WERI-Rb-1 (cell line): ENCODE measurements around the gene GET3.

Source experiments
- DNase-seq: peaks from one replicate; pipeline ENCODE4 v3.0.0-alpha.2; 2020
- H3K27ac ChIP-seq: fragments of 250-450 bp; sonication (Bioruptor Pico); 2 replicates; pipeline ENCODE4 v1.5.1; 2020; ENCODE audit warnings: mild to moderate bottlenecking, moderate library complexity
- H3K27me3 ChIP-seq: fragments of 250-450 bp; sonication (Bioruptor Pico); 2 replicates; pipeline ENCODE4 v1.5.1; 2021; ENCODE audit warnings: mild to moderate bottlenecking, low read depth, moderate library complexity; ENCODE audit not compliant: insufficient read depth, severe bottlenecking
- H3K36me3 ChIP-seq: fragments of 250-450 bp; sonication (Bioruptor Pico); 2 replicates; pipeline ENCODE4 v1.5.1; 2020; ENCODE audit warnings: mild to moderate bottlenecking, moderate library complexity
- H3K4me3 ChIP-seq: 2 replicates; pipeline ENCODE4 v1.5.1; 2011; ENCODE audit warnings: low read depth, mild to moderate bottlenecking, control low read depth, low read length
- H3K9me3 ChIP-seq: fragments of 250-450 bp; sonication (Bioruptor Pico); 2 replicates; pipeline ENCODE4 v1.5.1; 2021; ENCODE audit warnings: mild to moderate bottlenecking, moderate library complexity; ENCODE audit not compliant: severe bottlenecking
- CTCF ChIP-seq: IDR thresholded peaks from 2 replicates; pipeline ENCODE4 v1.5.1; 2011; ENCODE audit warnings: low read depth, mild to moderate bottlenecking, control low read depth, inconsistent platforms, low read length

Gene GET3

GRCh38 chr19:12791345-12792050, 54.2 kb downstream of the GET3 start, which contains the start of gene JUNB:
JUNB (plus strand) TSS chr19:12791486; CDS start chr19:12791772, 286 bp downstream.
- Histone ChIP-seq H3K36me3 (no peaks in the 10 kb centered on the region; the same call in 1 of the 2 replicates), H3K27ac (peak within 1 kb of the TSS; percentile 96), H3K27me3 (no peaks in the 10 kb centered on the region), H3K9me3 (no peaks in the 10 kb centered on the region), H3K4me3 (peak within 1 kb of the TSS; percentile 81)
- TF ChIP-seq CTCF = no peak
- peak; percentile 95 for DNase-seq

- peak; percentile 70 for DNase-seq
- Histone ChIP-seq H3K27ac (peak overlapping the region; percentile 83), H3K36me3 (peaks cover 5% of the 10 kb centered on the region), H3K27me3 (no peaks in the 10 kb centered on the region), H3K9me3 (no peaks in the 10 kb centered on the region), H3K4me3 (peak overlapping the region; percentile 81)
- TF ChIP-seq CTCF = no peak
These were observed 55.0 kb downstream of the GET3 start for GRCh38 chr19:12792051-12792852.

DNA sequence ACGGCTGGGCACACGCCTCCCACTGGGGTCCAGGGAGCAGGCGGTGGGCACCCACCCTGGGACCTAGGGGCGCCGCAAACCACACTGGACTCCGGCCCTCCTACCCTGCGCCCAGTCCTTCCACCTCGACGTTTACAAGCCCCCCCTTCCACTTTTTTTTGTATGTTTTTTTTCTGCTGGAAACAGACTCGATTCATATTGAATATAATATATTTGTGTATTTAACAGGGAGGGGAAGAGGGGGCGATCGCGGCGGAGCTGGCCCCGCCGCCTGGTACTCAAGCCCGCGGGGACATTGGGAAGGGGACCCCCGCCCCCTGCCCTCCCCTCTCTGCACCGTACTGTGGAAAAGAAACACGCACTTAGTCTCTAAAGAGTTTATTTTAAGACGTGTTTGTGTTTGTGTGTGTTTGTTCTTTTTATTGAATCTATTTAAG, 55.6 kb downstream of the GET3 start:
- no peak for TF ChIP-seq CTCF
- Histone ChIP-seq H3K36me3 (peaks cover 5% of the 10 kb centered on the region), H3K27me3 (no peaks in the 10 kb centered on the region), H3K27ac (peak overlapping the region; percentile 83), H3K9me3 (no peaks in the 10 kb centered on the region), H3K4me3 (peak overlapping the region; percentile 81)
- no peak for DNase-seq

DNA sequence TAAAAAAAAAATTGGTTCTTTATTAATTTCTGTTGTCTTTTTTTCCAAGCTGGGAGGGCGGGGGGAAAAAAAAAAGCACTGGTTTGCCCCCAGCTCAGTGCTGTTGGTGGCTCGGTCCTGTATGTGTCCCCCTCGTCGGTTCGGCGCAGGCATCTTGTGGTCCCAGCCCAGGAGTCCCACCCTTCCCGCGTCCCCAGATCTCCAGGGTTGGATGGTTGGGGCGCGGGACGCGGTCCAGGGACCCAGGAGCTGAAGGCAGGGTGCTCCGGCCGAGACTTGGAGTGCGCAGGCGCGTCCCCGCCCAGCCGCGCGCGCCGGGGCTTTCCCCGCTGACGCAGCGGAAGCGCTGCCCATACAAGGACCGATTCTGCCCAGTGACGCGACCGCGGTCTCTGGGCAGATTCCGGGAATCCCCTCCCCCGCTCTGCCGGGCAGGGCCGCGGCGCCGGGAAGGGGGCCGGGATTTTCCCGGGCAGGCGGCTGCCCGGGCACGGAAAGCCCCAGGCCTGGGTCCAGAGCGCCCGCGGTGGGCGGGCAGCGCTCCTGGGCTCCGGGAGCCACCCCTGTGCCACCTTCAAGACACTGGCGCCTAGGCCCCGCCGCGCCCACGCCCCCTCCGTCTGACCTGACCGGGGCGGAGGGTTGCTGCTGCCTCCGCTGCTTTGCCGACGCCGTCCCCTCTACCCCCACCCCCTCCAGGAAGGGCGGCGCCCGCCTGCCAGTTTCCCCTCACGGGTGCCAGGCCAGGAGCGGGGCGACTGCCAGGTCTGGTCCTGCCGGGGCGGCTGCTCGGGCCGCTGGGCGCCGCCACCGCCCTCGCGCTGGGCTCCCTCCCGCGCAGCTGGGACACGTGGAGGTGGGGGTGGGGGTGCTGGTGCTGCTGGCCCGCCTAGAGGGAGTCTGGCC, 56.2 kb downstream of the GET3 start:
- DNase-seq = peak; percentile 89
- Histone ChIP-seq H3K36me3 (peaks cover 12% of the 10 kb centered on the region), H3K27me3 (no peaks in the 10 kb centered on the region), H3K4me3 (peak overlapping the region; percentile 81), H3K27ac (peak overlapping the region; percentile 83), H3K9me3 (no peaks in the 10 kb centered on the region)
- no peak for TF ChIP-seq CTCF

DNA sequence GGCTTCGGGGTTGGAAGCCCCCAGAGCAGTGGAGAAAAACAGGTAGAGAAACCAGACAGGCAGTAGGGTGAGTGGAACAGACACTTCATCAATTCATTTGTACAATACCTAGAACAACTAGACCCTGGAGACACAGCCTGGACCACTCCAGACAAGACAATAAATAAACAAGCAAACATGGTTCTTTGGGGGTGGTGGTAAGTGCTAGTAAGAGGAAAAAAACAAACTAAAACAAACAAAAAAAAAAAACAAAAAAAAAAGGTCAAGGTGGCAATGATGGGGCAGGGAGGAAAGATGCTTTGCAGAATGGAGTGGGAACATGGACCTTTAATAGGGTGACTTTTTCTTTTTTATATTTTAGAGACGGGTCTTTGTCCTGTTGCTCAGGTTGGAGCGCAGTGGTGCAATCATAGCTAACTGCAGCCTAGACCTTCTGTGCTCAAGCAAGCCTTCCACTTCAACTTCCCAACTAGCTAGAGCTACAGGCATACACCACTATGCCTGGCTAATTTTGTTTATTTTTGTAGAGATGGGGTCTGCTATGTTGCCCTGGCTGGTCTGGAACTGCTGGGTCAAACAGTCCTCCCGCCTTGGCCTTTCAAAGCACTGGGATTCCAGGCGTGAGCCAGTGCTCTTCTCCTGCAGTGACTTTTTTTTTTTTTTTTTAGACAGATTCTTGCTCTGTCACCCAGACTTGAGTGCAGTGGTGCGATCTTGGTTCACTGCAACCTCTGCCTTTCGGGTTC, 57.1 kb downstream of the GET3 start:
- Histone ChIP-seq H3K36me3 (peaks cover 20% of the 10 kb centered on the region), H3K4me3 (peak overlapping the region; percentile 81), H3K27me3 (no peaks in the 10 kb centered on the region), H3K27ac (peak overlapping the region; percentile 83), H3K9me3 (no peaks in the 10 kb centered on the region)
- no peak for DNase-seq
- no peak for TF ChIP-seq CTCF
